ENCODE measurements around the gene METTL1.

Gene METTL1

GRCh38 chr12:57732270-57732669, 39.6 kb downstream of the METTL1 start:
- DNase-seq (ENCODE audit: insufficient read length) (no peak), FAIRE-seq (no peak)
- TF ChIP-seq POLR2A (IDR thresholded peaks at IDR 0.05; ENCODE audit: low read depth, low read length) (no peak), TAF1 (IDR thresholded peaks at IDR 0.05; ENCODE audit: borderline replicate concordance, low read depth, low read length) (no peak), POLR2AphosphoS5 (IDR thresholded peaks at IDR 0.05; ENCODE audit: low read depth, low read length) (no peak)

DNA sequence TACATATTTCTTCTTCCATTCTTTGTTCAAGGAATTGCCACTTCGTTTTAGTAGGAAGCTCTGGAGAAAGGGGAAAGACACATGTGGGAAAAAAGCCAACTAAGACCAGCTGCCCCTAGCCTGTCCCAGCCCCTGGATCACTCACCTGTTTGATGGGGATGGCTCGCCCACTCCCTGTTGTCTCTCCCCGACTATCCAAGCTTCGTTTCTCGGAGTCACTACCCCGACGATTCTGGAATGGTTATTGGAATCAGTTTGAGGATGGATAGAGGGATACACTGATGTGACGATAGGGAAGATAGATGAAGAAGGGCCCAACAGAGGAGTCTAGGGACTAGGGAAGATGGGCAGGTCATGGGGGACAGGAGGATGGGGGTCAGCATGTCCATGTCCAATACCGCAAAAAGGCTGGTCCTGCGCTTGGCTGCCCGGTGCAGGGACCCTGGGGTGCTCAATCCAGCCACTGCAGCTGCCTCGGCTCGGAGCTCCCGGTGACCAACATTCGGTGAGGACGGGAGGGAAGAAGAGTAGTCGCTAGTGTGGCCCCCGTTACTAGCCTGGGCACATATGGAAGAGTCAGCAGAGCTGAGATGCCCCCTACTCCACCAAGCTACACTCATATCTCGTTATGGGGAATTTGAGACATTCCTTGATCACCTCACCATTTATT, 40.4 kb downstream of the METTL1 start:
- DNase-seq (ENCODE audit: insufficient read length) (no peak), FAIRE-seq (no peak)
- TF ChIP-seq POLR2A (IDR thresholded peaks at IDR 0.05; ENCODE audit: low read depth, low read length) (no peak), POLR2AphosphoS5 (IDR thresholded peaks at IDR 0.05; ENCODE audit: low read depth, low read length) (no peak), TAF1 (IDR thresholded peaks at IDR 0.05; ENCODE audit: borderline replicate concordance, low read depth, low read length) (no peak)

- FAIRE-seq (no peak), DNase-seq (ENCODE audit: insufficient read length) (no peak)
- TF ChIP-seq POLR2AphosphoS5 (IDR thresholded peaks at IDR 0.05; ENCODE audit: low read depth, low read length) (no peak), POLR2A (IDR thresholded peaks at IDR 0.05; ENCODE audit: low read depth, low read length) (no peak), TAF1 (IDR thresholded peaks at IDR 0.05; ENCODE audit: borderline replicate concordance, low read depth, low read length) (no peak)
These were observed 41.4 kb downstream of the METTL1 start for GRCh38 chr12:57730336-57731067.

GRCh38 chr12:57729321-57729844, 42.5 kb downstream of the METTL1 start:
- FAIRE-seq, result no peak
- TF ChIP-seq POLR2A (IDR thresholded peaks at IDR 0.05; ENCODE audit: low read depth, low read length) (no peak), TAF1 (IDR thresholded peaks at IDR 0.05; ENCODE audit: borderline replicate concordance, low read depth, low read length) (no peak), POLR2AphosphoS5 (IDR thresholded peaks at IDR 0.05; ENCODE audit: low read depth, low read length) (no peak)
- DNase-seq (ENCODE audit: insufficient read length), result no peak

DNA sequence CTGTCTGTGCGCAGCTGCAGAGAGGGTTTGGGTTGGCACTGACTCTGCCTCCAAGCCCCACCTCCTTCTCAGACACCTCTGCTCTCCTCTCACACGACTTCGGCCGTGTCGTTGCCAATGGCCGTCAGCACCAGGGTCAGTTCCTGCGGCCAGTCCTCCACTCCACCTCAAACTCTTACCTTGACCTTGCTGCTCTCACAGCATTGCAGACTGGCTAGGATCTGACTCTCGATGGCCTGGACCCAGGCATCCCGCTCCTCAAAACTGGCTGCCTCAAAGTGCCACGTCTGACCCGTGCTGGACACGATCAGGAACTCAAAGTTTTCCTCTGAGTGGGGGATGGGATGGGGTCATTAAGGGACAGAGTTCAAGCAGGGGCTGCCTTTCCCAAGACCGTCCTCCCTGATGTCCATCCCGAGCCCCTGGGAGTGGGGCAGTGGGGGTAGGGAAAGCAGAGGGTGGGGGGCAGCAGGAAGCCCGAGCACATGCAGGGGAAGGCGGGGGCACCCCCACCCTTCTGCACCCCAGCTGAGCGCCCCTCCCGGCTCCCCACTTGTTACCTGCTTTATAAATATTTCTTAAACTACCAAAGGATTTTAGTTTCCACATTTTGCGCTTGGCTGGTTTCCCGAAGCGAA, 44.0 kb downstream of the METTL1 start:
- no peak for FAIRE-seq
- DNase-seq (ENCODE audit: insufficient read length), result peak; percentile 7
- no peak for TF ChIP-seq TAF1 (IDR thresholded peaks at IDR 0.05; ENCODE audit: borderline replicate concordance, low read depth, low read length)
- no peak for TF ChIP-seq POLR2AphosphoS5 (IDR thresholded peaks at IDR 0.05; ENCODE audit: low read depth, low read length)

DNA sequence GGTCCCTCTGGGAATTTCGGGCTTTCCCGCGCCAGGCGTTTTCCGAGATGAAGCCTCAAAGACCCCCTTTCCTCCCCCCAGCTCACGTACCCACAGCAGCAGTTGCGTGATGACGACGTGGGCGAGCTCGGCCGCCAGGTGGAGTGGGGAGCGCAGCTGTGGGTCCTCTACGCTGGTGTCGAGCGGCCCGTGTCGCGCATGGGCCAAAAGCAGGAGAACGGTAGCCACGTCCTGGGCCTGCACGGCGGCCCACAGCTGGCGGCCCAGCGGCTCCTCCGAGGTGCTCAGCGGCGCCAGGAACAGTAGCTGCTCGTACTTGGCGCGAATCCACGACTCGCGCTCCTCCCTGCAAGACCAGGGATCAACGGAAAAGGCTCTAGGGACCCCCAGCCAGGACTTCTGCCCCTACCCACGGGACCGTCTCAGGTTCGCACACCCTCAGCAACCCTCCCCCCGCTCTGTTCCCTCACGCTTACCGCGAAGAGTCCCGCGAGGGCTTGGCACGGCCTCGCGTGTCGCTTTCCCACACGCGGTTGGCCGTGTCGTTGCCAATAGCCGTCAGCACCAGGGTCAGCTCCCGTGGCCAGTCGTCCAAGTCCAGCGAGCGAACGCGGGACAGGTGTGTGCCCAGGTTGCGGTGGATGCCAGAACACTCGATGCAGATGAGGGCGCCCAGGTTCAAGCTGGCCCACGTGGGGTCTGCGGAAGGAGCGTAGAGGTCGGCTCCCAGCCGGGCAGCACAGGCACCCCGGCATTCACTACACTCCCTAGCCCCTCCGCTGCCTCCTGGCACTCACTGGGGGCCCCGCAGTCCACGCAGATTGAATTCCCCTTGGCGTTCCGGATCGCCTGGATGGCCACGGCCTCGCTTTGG, 44.8 kb downstream of the METTL1 start:
- TF ChIP-seq TAF1 (IDR thresholded peaks at IDR 0.05; ENCODE audit: borderline replicate concordance, low read depth, low read length) (no peak), POLR2AphosphoS5 (IDR thresholded peaks at IDR 0.05; ENCODE audit: low read depth, low read length) (no peak), POLR2A (IDR thresholded peaks at IDR 0.05; ENCODE audit: low read depth, low read length) (no peak)
- DNase-seq (ENCODE audit: insufficient read length) (peak; percentile 13), FAIRE-seq (no peak)

DNA sequence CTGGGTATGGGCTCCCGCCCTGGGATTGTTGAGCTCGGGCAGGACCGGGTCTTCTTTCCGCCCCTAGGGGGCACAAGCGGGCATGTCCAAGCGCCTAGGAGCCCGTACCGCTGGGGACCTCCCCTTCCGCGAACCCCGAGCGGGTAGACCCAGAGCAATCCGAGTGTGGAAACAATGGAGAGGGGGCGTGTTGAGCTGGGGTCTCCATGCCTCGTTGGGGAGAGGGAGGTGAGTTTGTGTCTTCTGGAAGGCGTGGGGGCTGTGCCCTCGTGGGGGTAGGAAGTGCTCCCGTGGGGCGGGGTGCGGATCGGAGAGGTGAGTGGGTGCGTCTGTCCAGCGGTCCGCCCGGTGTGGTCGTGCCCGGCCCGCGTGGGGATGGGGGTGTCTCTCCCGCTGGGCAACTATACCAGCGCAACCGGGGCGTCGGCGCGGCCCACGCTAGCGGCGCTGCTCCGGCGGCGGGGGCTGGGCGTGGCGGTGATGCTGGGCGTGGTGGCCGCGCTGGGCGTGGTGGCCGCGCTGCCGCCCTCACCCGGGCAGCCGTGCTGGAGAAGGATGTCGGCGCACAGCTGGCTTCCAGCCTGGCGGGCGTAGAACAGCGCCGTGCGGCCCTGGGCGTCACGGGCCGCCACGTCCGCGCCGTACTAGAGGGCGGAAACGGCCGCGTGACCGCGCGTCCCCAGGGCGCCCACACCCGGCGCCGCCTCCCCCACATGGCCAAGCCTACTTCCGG, 45.6 kb downstream of the METTL1 start:
- TF ChIP-seq POLR2AphosphoS5 (IDR thresholded peaks at IDR 0.05; ENCODE audit: low read depth, low read length) (no peak), POLR2A (IDR thresholded peaks at IDR 0.05; ENCODE audit: low read depth, low read length) (no peak), TAF1 (IDR thresholded peaks at IDR 0.05; ENCODE audit: borderline replicate concordance, low read depth, low read length) (no peak)
- FAIRE-seq (no peak), DNase-seq (ENCODE audit: insufficient read length) (peak; percentile 14)

GRCh38 chr12:57725851-57726150, 46.1 kb downstream of the METTL1 start:
- DNase-seq (ENCODE audit: insufficient read length) (no peak), FAIRE-seq (no peak)
- no peak for TF ChIP-seq TAF1 (IDR thresholded peaks at IDR 0.05; ENCODE audit: borderline replicate concordance, low read depth, low read length)
- no peak for TF ChIP-seq POLR2AphosphoS5 (IDR thresholded peaks at IDR 0.05; ENCODE audit: low read depth, low read length)

GRCh38 chr12:57724936-57725740, 46.8 kb downstream of the METTL1 start:
- DNase-seq (ENCODE audit: insufficient read length) (no peak), FAIRE-seq (no peak)
- TF ChIP-seq POLR2A (IDR thresholded peaks at IDR 0.05; ENCODE audit: low read depth, low read length) (no peak), TAF1 (IDR thresholded peaks at IDR 0.05; ENCODE audit: borderline replicate concordance, low read depth, low read length) (no peak), POLR2AphosphoS5 (IDR thresholded peaks at IDR 0.05; ENCODE audit: low read depth, low read length) (0 out of 2 replicates have a peak, but pooled peaks have one; percentile 31)
